Fibroblast of the aortic adventitia (primary cell): ENCODE measurements around the gene EZR. TPM values are rescaled to one million over a fixed set of nuclear protein-coding genes. Genes with fewer than 3 reads are reported as not detected.

Source experiments
- DNase-seq: peaks from one replicate; pipeline ENCODE4 v3.0.0-alpha.2; 2010; ENCODE audit warnings: low read depth
- H3K4me3 ChIP-seq: 2 replicates; pipeline ENCODE4 v1.5.1; 2011; ENCODE audit warnings: low read depth, mild to moderate bottlenecking, control low read depth, low read length, moderate library complexity
- CTCF ChIP-seq: IDR thresholded peaks from 2 replicates; pipeline ENCODE4 v1.5.1; 2011; ENCODE audit warnings: mild to moderate bottlenecking, low read length, control low read depth, inconsistent platforms; ENCODE audit not compliant: insufficient read depth
- total RNA-seq: library from RNA; depleted of rRNA; stranded (reverse); fragments of >200 nt; gene quantifications from 2 replicates; pipeline ENCODE4 v1.2.3, GENCODE V29; 2012; ENCODE audit warnings: low replicate concordance

EZR gene
- total RNA-seq, 1 donor, result 41.3 TPM

GRCh38 chr6:158803733-158804143 is 15.4 kb downstream of the EZR start:
- H3K4me3 ChIP-seq, result no peak overlapping the region
- DNase-seq, result no peak
- no peak for TF ChIP-seq CTCF

GRCh38 chr6:158801655-158802294 is 17.4 kb downstream of the EZR start:
- no peak for DNase-seq
- H3K4me3 ChIP-seq, result no peak overlapping the region
- no peak for TF ChIP-seq CTCF

GRCh38 chr6:158799051-158799792 is 19.9 kb downstream of the EZR start:
- no peak for TF ChIP-seq CTCF
- DNase-seq, result peak; percentile 82
- no peak overlapping the region for H3K4me3 ChIP-seq

GRCh38 chr6:158798311-158798710 is 20.9 kb downstream of the EZR start:
- no peak overlapping the region for H3K4me3 ChIP-seq
- DNase-seq, result no peak
- no peak for TF ChIP-seq CTCF

- TF ChIP-seq CTCF, result no peak
- peak; percentile 94 for DNase-seq
- no peak overlapping the region for H3K4me3 ChIP-seq
Observed at GRCh38 chr6:158797331-158798310, 21.5 kb downstream of the EZR start.

GRCh38 chr6:158796353-158796752 is 22.8 kb downstream of the EZR start:
- no peak for TF ChIP-seq CTCF
- no peak for DNase-seq
- H3K4me3 ChIP-seq, result no peak overlapping the region
